EH (cell line): Measurements from ENCODE around the gene CELF4.
"Not testable (repeated sequence)": the region's sequence is repeated elsewhere in the genome, so short reads cannot be mapped to it uniquely, and the experiment has no call there.

Source experiments
- DNase-seq: peaks from one replicate; pipeline ENCODE4 v3.0.0-alpha.2; 2015; ENCODE audit warnings: low read depth

Gene CELF4

GRCh38 chr18:37390687-37391086, 174.9 kb downstream of the CELF4 start:
- no peak for DNase-seq

GRCh38 chr18:37389684-37390368, 175.8 kb downstream of the CELF4 start:
- no peak for DNase-seq

GRCh38 chr18:37389041-37389440, 176.6 kb downstream of the CELF4 start:
- no peak for DNase-seq

- DNase-seq: no peak
Measured at GRCh38 chr18:37388413-37388812, 177.2 kb downstream of the CELF4 start.

GRCh38 chr18:37385846-37386778, 179.5 kb downstream of the CELF4 start:
- peak; percentile 37 for DNase-seq

GRCh38 chr18:37383846-37384595, 181.6 kb downstream of the CELF4 start:
- no peak for DNase-seq

DNA sequence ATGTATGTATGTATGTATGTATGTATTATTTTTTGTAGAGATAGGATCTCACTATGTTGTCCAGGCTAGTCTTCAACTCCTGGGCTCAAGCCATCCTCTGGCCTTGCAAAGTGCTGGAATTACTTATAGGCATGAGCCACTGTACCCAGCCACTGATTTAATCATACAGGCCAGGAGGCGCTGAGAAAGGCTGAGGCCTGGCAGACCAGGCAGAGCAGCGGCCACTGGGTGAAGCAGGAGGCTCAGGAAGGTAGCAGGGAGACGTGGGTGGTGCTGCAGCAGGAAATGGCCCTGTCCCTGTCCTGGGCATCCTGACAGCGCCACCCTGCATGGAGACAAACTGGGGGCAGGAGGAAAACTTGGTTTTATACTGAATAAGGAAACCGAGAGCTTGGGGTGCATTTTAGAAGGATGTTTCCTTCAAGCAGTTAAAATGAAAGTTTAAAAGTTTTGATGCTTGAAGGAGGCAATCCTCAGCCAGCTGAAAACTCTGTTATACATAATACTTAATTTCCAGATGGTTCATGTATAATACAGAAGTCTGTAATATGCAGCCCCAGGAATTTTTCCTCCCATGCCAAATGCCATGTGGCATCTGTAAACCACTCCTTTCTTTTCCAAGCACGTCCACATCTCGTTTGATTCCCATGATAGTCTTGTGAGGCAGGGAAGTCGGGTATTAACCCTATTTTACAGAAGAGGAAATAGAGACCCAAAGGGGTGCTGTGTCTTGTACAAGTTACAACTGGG, 182.4 kb downstream of the CELF4 start:
- peak; percentile 27 for DNase-seq

DNA sequence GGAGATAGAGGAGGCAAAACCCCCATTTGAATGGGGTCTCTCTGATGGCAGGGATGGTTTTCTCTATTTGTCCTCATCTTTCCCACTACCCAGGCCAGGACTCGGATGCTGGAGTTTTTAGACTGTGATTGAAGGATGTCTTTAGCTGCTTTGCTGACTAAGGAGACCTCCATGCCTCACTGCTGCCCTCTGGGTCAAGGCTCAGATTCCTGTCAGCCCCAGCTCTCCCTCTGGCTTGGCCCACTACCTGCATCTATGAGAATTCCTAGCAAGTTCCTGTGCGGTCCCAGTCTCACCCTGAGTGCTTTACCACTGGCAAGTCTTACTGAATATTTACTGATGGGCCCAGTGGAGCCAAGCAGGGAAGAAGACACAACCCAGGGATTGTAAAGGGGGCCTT, 184.0 kb downstream of the CELF4 start:
- no peak for DNase-seq

DNA sequence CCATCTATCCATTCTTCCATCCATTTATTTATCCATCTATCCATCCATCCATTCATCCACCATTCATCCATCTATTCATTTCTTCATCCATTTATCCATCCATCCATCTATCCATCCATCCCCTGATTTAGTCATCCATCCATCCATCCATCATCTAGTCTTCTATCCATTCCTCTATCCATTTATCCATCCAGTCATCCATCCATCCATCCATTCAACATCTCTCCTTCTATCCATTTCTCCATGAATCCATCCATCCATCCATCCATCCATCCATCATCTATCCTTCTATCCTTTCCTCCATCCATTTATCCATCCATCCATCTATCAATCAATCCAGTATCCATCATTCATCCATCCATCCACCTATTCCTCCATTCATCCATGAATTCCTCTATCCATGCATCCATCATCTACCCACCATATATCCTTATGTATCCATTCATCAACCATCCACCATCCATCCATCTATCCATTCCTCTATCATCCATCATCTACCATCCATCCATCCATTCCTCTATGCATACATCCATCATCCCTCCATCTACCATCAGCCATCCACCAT, 185.0 kb downstream of the CELF4 start:
- no peak for DNase-seq

DNA sequence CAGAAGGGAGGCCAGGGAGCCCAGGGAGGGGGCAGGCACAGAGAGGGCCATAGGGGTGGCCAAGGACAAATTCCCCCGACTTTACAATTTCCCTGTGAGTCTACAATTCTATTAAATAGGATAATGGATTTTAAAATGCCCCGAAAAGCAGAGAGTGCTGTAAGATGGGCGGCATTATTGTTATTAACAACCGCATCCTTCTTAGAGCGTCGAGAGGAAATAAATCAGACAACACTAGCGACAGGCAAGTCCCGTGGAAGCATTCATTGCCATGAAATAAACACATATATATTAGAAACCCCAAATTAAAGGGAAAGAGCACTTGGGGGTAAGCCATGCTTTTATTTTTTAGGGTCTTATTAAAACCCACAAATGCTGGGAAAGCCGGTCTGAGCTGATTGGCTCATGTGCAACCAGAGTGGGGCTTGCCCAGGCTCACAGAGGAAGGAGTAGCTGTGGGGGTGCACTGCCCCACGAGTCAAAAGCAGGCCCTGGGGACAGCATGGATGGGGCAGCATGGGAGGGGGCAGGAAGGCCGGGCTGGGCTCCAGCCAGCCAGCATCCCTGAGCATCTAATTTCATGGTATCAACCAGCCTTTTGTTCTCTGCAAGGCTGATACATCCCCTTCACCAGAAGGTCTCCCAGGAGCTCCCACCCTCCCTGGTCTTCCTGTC, 187.1 kb downstream of the CELF4 start:
- DNase-seq: no peak

- DNase-seq: no peak
Measured at GRCh38 chr18:37375181-37375580, 190.4 kb downstream of the CELF4 start.

DNA sequence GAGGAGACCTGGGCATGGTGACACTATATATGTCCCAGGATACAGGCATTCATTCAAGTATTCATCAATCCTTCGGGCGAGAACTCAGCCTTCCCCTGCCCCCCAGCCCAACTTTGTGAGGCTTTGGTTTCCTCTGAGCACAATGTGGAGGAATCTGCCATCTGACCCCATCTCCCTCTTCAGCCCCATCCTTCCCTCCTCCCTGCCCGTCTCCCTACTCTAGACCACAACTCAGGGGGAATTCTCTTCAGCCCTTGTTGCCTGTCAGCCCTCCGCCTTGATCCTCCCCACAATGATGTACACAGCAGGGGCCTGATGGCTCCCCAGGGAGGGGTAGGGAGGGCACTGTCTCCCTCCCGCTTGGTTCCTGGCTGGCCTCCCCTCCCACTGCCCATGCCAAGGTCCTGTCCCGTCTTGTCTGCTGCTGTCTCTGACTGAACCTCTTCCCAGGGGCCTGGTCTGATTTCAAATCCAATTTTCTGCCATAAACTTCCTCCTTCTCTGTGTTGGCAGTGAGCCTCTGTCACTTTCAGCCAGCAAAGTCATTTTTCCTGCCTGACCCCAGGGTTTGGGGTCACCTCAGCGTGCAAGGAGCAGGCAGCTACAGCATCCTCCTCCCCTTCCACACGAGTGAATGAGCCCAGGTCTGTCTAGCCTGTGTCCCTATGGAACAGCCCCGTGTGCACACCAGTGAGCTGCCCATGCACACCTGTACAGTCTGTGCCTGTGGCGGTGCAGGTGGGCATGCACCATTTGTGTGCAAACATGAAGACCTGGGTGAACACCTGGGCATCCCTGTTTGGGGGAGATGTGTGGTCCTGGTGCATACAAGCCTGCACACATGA, 197.3 kb downstream of the CELF4 start:
- no peak for DNase-seq

GRCh38 chr18:37364237-37364636, 201.4 kb downstream of the CELF4 start:
- peak; percentile 32 for DNase-seq

GRCh38 chr18:37362158-37362890, 203.3 kb downstream of the CELF4 start:
- no peak for DNase-seq

DNA sequence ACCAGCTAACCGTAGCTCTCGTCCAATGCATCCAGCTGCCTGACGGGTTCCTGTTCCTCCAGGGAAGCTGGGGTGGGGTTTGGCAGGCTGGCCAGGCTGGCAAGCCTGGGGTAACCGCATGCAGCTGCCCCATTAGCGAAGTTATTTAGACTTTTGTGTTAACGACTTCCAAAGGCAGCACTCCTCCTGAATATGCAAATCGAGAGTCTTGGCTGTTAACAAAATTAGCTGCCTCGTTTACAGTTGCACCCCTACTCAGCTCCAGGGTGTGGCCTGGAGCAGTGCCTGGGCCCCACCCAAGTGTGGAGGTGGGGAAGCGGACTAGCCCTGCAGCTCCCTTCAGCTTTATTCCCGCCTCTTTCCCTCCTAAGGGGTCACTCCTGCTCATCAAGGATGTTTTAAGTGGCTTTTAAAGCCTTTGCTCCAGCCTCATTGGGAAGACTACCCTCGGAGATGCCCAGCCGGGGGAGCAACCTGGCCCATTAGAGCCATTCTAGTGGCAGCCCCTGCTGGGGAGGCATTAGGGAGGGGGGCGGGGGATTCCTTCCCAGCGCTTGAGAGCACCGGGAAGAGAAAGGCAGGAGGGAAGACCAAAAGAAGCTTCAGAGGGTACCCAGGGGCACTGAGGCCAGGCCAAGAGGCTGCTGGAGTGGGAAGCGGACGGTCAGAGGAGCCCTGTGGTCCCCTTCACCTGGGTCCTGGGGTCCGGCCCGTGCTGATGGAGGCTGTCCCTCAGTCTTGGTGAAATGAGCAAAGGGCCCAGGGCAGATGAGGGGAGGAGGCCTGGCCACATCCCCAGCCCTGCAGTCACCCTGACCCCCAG, 204.1 kb downstream of the CELF4 start:
- DNase-seq: no peak

- DNase-seq: not testable (repeated sequence)
Measured at GRCh38 chr18:37358061-37358460, 207.5 kb downstream of the CELF4 start.

- peak; percentile 3 for DNase-seq
Measured at GRCh38 chr18:37355772-37356171, 209.8 kb downstream of the CELF4 start.

GRCh38 chr18:37351110-37351509, 214.5 kb downstream of the CELF4 start:
- no peak for DNase-seq
